Fibroblast of mammary gland (primary cell): ENCODE data around the gene YY1.

Experiments
- DNase-seq: peaks from one replicate; pipeline ENCODE4 v3.0.0-alpha.2; 2010; ENCODE audit warnings: low read depth
- H3K4me3 ChIP-seq: 2 replicates; pipeline ENCODE4 v1.5.1; 2011; ENCODE audit warnings: low read depth, mild to moderate bottlenecking, low read length, moderate library complexity; ENCODE audit not compliant: control insufficient read depth
- CTCF ChIP-seq: conservative IDR thresholded peaks from 2 replicates; pipeline ENCODE4 v1.5.1; 2011; ENCODE audit warnings: low read depth, low read length, inconsistent platforms; ENCODE audit not compliant: control insufficient read depth, insufficient read depth

The YY1 gene

GRCh38 chr14:100325231-100325632 lies 86.3 kb downstream of the YY1 start:
- H3K4me3 ChIP-seq: no peak overlapping the region
- TF ChIP-seq CTCF: no peak
- DNase-seq: no peak

- H3K4me3 ChIP-seq: no peak overlapping the region
- no peak for DNase-seq
- TF ChIP-seq CTCF: no peak
Measured at GRCh38 chr14:100325958-100326357, 87.0 kb downstream of the YY1 start.

GRCh38 chr14:100327128-100327527 lies 88.2 kb downstream of the YY1 start:
- no peak for DNase-seq
- H3K4me3 ChIP-seq: no peak overlapping the region
- TF ChIP-seq CTCF: no peak

GRCh38 chr14:100328495-100329163 lies 89.7 kb downstream of the YY1 start:
- H3K4me3 ChIP-seq: no peak overlapping the region
- DNase-seq: no peak
- TF ChIP-seq CTCF: no peak

- H3K4me3 ChIP-seq: no peak overlapping the region
- no peak for DNase-seq
- TF ChIP-seq CTCF: no peak
Measured at GRCh38 chr14:100329233-100330006, 90.5 kb downstream of the YY1 start.

GRCh38 chr14:100330007-100330344 lies 91.0 kb downstream of the YY1 start:
- no peak for TF ChIP-seq CTCF
- DNase-seq: no peak
- no peak overlapping the region for H3K4me3 ChIP-seq
